HG03432 (cell line): Measurements from ENCODE around the gene STIMATE.

Experiments used
- ATAC-seq: cut with Tn5 transposase; IDR thresholded peaks from one replicate; pipeline ENCODE4 v1.9.1; 2021; ENCODE audit warnings: mild to moderate bottlenecking, moderate library complexity; ENCODE audit not compliant: unreplicated experiment

STIMATE gene

GRCh38 chr3:52824037-52824436 is 73.3 kb downstream of the STIMATE start:
- no peak for ATAC-seq

- ATAC-seq = no peak
These were observed 75.0 kb downstream of the STIMATE start for GRCh38 chr3:52822363-52822762.

GRCh38 chr3:52820736-52821135 is 76.6 kb downstream of the STIMATE start:
- ATAC-seq = no peak

- no peak for ATAC-seq
These were observed 77.4 kb downstream of the STIMATE start for GRCh38 chr3:52819936-52820335.

- ATAC-seq = no peak
These were observed 79.5 kb downstream of the STIMATE start for GRCh38 chr3:52817860-52818259.

- ATAC-seq = no peak
These were observed 80.1 kb downstream of the STIMATE start for GRCh38 chr3:52817221-52817620.

- no peak for ATAC-seq
These were observed 80.7 kb downstream of the STIMATE start for GRCh38 chr3:52816654-52817053.

- no peak for ATAC-seq
These were observed 81.1 kb downstream of the STIMATE start for GRCh38 chr3:52816199-52816598.

- no peak for ATAC-seq
These were observed 83.5 kb downstream of the STIMATE start for GRCh38 chr3:52813810-52814209.

GRCh38 chr3:52811452-52812011 is 85.8 kb downstream of the STIMATE start:
- no peak for ATAC-seq

- no peak for ATAC-seq
These were observed 86.4 kb downstream of the STIMATE start for GRCh38 chr3:52810923-52811322.

- ATAC-seq = no peak
These were observed 87.5 kb downstream of the STIMATE start for GRCh38 chr3:52809662-52810377.

GRCh38 chr3:52809149-52809548 is 88.2 kb downstream of the STIMATE start:
- no peak for ATAC-seq

GRCh38 chr3:52805270-52806039 is 91.9 kb downstream of the STIMATE start:
- ATAC-seq = no peak

- no peak for ATAC-seq
These were observed 95.5 kb downstream of the STIMATE start for GRCh38 chr3:52801839-52802238.

GRCh38 chr3:52800079-52800478 is 97.3 kb downstream of the STIMATE start:
- no peak for ATAC-seq

GRCh38 chr3:52798978-52799476 is 98.3 kb downstream of the STIMATE start:
- no peak for ATAC-seq

GRCh38 chr3:52798376-52798977 is 98.9 kb downstream of the STIMATE start:
- no peak for ATAC-seq

- ATAC-seq = no peak
These were observed 100.9 kb downstream of the STIMATE start for GRCh38 chr3:52796411-52796810.

GRCh38 chr3:52795298-52795900 is 101.9 kb downstream of the STIMATE start:
- ATAC-seq = no peak

GRCh38 chr3:52794612-52795099 is 102.7 kb downstream of the STIMATE start, which contains the start of gene ITIH3:
TSS of gene ITIH3 (plus strand) at chr3:52794796. CDS start at chr3:52794804, 8 bp downstream.
- no peak for ATAC-seq
